H9 (cell line): Measurements from ENCODE around the gene C10orf143. TPM values are rescaled to one million over a fixed set of nuclear protein-coding genes. Genes with fewer than 3 reads are reported as not detected.

ENCODE experiments used
- DNase-seq: peaks from one replicate; pipeline ENCODE4 v3.0.0-alpha.2; 2017
- H2AFZ ChIP-seq: one replicate; pipeline ENCODE4 v1.6.1; 2013; ENCODE audit warnings: mild to moderate bottlenecking, low read length, control low read depth, moderate library complexity
- H2AK5ac ChIP-seq: 2 replicates; pipeline ENCODE4 v1.6.1; 2013; ENCODE audit warnings: low read length, control low read depth, mixed read lengths; ENCODE audit not compliant: insufficient read length
- H2BK120ac ChIP-seq: one replicate; pipeline ENCODE4 v1.6.1; 2013; ENCODE audit warnings: low read depth, mild to moderate bottlenecking, low read length, control low read depth, inconsistent platforms; ENCODE audit not compliant: poor library complexity, severe bottlenecking
- H2BK12ac ChIP-seq: 2 replicates; pipeline ENCODE4 v1.6.1; 2013; ENCODE audit warnings: low read length, control low read depth, mixed read lengths, low read depth; ENCODE audit not compliant: insufficient read length
- H2BK15ac ChIP-seq: 2 replicates; pipeline ENCODE4 v1.6.1; 2013; ENCODE audit warnings: low read depth, low read length, control low read depth
- H2BK20ac ChIP-seq: one replicate; pipeline ENCODE4 v1.6.1; 2013; ENCODE audit warnings: low read depth, mild to moderate bottlenecking, low read length, control low read depth, inconsistent platforms; ENCODE audit not compliant: poor library complexity, severe bottlenecking
- H2BK5ac ChIP-seq: 2 replicates; pipeline ENCODE4 v1.6.1; 2013; ENCODE audit warnings: low read length, control low read depth, mixed read lengths; ENCODE audit not compliant: insufficient read length
- H3K14ac ChIP-seq: 2 replicates; pipeline ENCODE4 v1.6.1; 2013; ENCODE audit warnings: low read length, control low read depth; ENCODE audit not compliant: insufficient read depth
- H3K18ac ChIP-seq: 2 replicates; pipeline ENCODE4 v1.6.1; 2013; ENCODE audit warnings: low read depth, mild to moderate bottlenecking, mixed read lengths, low read length, control low read depth; ENCODE audit not compliant: insufficient read length
- H3K23ac ChIP-seq: 2 replicates; pipeline ENCODE4 v1.6.1; 2013; ENCODE audit warnings: low read length, control low read depth, mixed read lengths, low read depth; ENCODE audit not compliant: insufficient read length
- H3K23me2 ChIP-seq: 2 replicates; pipeline ENCODE4 v1.6.1; 2013; ENCODE audit warnings: low read depth, mild to moderate bottlenecking, mixed read lengths, low read length, control low read depth; ENCODE audit not compliant: insufficient read length, poor library complexity, severe bottlenecking
- H3K27ac ChIP-seq: 2 replicates; pipeline ENCODE4 v1.5.1; 2013; ENCODE audit warnings: low read length, control low read depth, mixed read lengths, low read depth; ENCODE audit not compliant: insufficient read length
- H3K27me3 ChIP-seq: 2 replicates; pipeline ENCODE4 v1.6.1; 2013; ENCODE audit warnings: low read length, control low read depth, inconsistent platforms; ENCODE audit not compliant: insufficient read depth
- H3K4ac ChIP-seq: 2 replicates; pipeline ENCODE4 v1.6.1; 2013; ENCODE audit warnings: low read depth, mild to moderate bottlenecking, control low read depth, inconsistent platforms, low read length, moderate library complexity
- H3K4me1 ChIP-seq: 2 replicates; pipeline ENCODE4 v1.6.1; 2013; ENCODE audit warnings: low read length, control low read depth, inconsistent platforms; ENCODE audit not compliant: insufficient read depth
- H3K4me2 ChIP-seq: 2 replicates; pipeline ENCODE4 v1.6.1; 2013; ENCODE audit warnings: low read length, control low read depth, mixed read lengths; ENCODE audit not compliant: insufficient read length, insufficient read depth
- H3K56ac ChIP-seq: 2 replicates; pipeline ENCODE4 v1.6.1; 2013; ENCODE audit warnings: low read depth, mild to moderate bottlenecking, mixed read lengths, low read length, control low read depth; ENCODE audit not compliant: insufficient read length
- H3K79me1 ChIP-seq: 2 replicates; pipeline ENCODE4 v1.6.1; 2013; ENCODE audit warnings: low read depth, mild to moderate bottlenecking, moderate library complexity, low read length, control low read depth, inconsistent platforms; ENCODE audit not compliant: insufficient read depth, poor library complexity, severe bottlenecking
- H3K79me2 ChIP-seq: 2 replicates; pipeline ENCODE4 v1.6.1; 2013; ENCODE audit warnings: low read length, control low read depth, inconsistent platforms; ENCODE audit not compliant: insufficient read depth
- H3K9ac ChIP-seq: 2 replicates; pipeline ENCODE4 v1.6.1; 2013; ENCODE audit warnings: low read length, control low read depth, mixed read lengths; ENCODE audit not compliant: insufficient read length; ENCODE audit errors: extremely low read depth
- H3K9me3 ChIP-seq: one replicate; pipeline ENCODE4 v1.6.1; 2013; ENCODE audit warnings: low read depth, low read length, inconsistent platforms; ENCODE audit not compliant: control insufficient read depth
- H3T11ph ChIP-seq: one replicate; pipeline ENCODE4 v1.6.1; 2013; ENCODE audit warnings: mild to moderate bottlenecking, low read length, control low read depth, inconsistent platforms
- H4K20me1 ChIP-seq: one replicate; pipeline ENCODE4 v1.6.1; 2013; ENCODE audit not compliant: control insufficient read depth, insufficient read length, insufficient read depth
- H4K5ac ChIP-seq: 2 replicates; pipeline ENCODE4 v1.6.1; 2013; ENCODE audit warnings: low read depth, mild to moderate bottlenecking, mixed read lengths, low read length, control low read depth; ENCODE audit not compliant: insufficient read length
- H4K8ac ChIP-seq: replicated peaks from 2 replicates; pipeline ENCODE4 v1.6.1; 2013; ENCODE audit warnings: low read length, control low read depth, mixed read lengths, low read depth; ENCODE audit not compliant: insufficient read length
- H4K91ac ChIP-seq: 2 replicates; pipeline ENCODE4 v1.6.1; 2013; ENCODE audit warnings: low read depth, mild to moderate bottlenecking, moderate library complexity, mixed read lengths, low read length, control low read depth; ENCODE audit not compliant: insufficient read length
- H3K27ac Mint-ChIP-seq, 3 experiments: 2 replicates in 2 of 3; 3 replicates in 1 of 3; pipeline ENCODE4 v1.8.0; 2020 to 2021; ENCODE audit warnings: mixed read lengths in 3 of 3, mild to moderate bottlenecking in 1 of 3, moderate library complexity in 1 of 3
- H3K27me3 Mint-ChIP-seq: 2 replicates; pipeline ENCODE4 v1.8.0; 2021; ENCODE audit warnings: low read depth, mild to moderate bottlenecking, moderate library complexity, mixed read lengths
- H3K36me3 Mint-ChIP-seq, 3 experiments: 2 replicates in 2 of 3; 3 replicates in 1 of 3; pipeline ENCODE4 v1.8.0; 2020 to 2021; ENCODE audit warnings: low read depth in 3 of 3, mixed read lengths in 3 of 3; ENCODE audit not compliant: insufficient read depth in 1 of 3
- H3K4me1 Mint-ChIP-seq, 2 experiments: 2 replicates each; pipeline ENCODE4 v1.8.0; 2020; ENCODE audit warnings: mixed read lengths in 2 of 2
- H3K4me3 Mint-ChIP-seq, 2 experiments: 2 replicates in 1 of 2; 3 replicates in 1 of 2; pipeline ENCODE4 v1.8.0; 2020 to 2021; ENCODE audit warnings: mild to moderate bottlenecking in 2 of 2, mixed read lengths in 2 of 2, moderate library complexity in 1 of 2
- H3K9me3 Mint-ChIP-seq, 2 experiments: 2 replicates in 1 of 2; 3 replicates in 1 of 2; pipeline ENCODE4 v1.8.0; 2020; ENCODE audit warnings: mild to moderate bottlenecking in 2 of 2, mixed read lengths in 2 of 2, moderate library complexity in 1 of 2
- WGBS: extraction: QIAGEN DNeasy Blood & Tissue Kit; methylation state at CpG from one replicate; pipeline ENCODE4 v1.1.7; 2013; ENCODE audit warnings: missing lambda C conversion rate, low lambda C conversion rate, mixed read lengths; ENCODE audit not compliant: insufficient read length; ENCODE audit errors: extremely low coverage; 5-methylcytosine and 5-hydroxymethylcytosine counted together
- total RNA-seq: library from RNA; stranded (reverse); gene quantifications from 2 replicates; pipeline ENCODE4 v1.2.1, GENCODE V29; 2021
- TF ChIP-seq, protein P1 (sequence below): fragments of 200-600 bp; sonication (generic); conservative IDR thresholded peaks from 3 replicates; pipeline ENCODE4 v1.8.0; 2021; ENCODE audit warnings: antibody characterized with exemption, mild to moderate bottlenecking

Gene C10orf143
- total RNA-seq, 1 experiment from 2014 or later: 0.94 TPM

DNA sequence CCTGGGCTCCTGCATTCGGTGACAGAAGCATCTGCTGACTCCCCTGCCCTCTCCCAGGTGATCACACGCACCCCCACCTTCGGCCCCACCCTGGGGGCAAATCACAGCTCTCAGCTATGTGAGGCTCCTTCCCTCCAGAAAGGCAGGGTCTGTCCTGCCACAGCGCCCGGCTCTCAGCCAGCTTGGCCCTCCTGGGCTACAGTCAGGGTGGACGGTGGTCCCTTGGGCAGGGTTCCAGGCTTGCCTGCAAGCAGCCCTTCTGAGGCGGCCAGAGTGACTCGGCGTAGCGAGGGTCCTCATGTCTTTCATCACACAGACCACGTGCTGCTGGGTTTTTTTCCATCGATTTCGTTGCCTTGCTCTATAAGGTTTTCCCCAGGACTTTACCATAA is 93.0 kb downstream of the C10orf143 start:
- H4K5ac ChIP-seq: no peak overlapping the region
- no peak overlapping the region for H3K27ac ChIP-seq
- H4K8ac ChIP-seq: no peak overlapping the region
- Mint-ChIP-seq H3K27me3 (peaks cover 7% of the 10 kb centered on the region), H3K9me3 (no peaks in the 10 kb centered on the region), H3K4me1 (peaks cover 0 to 2% of the 10 kb centered on the region in 2 experiments; a peak in 1 of 4 replicates), H3K36me3 (no peaks in the 10 kb centered on the region), H3K4me3 (no peak overlapping the region), H3K27ac (no peak overlapping the region)
- TF ChIP-seq, protein P1, sequence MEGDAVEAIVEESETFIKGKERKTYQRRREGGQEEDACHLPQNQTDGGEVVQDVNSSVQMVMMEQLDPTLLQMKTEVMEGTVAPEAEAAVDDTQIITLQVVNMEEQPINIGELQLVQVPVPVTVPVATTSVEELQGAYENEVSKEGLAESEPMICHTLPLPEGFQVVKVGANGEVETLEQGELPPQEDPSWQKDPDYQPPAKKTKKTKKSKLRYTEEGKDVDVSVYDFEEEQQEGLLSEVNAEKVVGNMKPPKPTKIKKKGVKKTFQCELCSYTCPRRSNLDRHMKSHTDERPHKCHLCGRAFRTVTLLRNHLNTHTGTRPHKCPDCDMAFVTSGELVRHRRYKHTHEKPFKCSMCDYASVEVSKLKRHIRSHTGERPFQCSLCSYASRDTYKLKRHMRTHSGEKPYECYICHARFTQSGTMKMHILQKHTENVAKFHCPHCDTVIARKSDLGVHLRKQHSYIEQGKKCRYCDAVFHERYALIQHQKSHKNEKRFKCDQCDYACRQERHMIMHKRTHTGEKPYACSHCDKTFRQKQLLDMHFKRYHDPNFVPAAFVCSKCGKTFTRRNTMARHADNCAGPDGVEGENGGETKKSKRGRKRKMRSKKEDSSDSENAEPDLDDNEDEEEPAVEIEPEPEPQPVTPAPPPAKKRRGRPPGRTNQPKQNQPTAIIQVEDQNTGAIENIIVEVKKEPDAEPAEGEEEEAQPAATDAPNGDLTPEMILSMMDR: no peak
- H3K4ac ChIP-seq: no peak overlapping the region
- H3K14ac ChIP-seq: no peak overlapping the region
- H3K4me1 ChIP-seq: no peaks in the 10 kb centered on the region
- H4K20me1 ChIP-seq: no peaks in the 10 kb centered on the region
- no peak overlapping the region for H2BK120ac ChIP-seq
- H3K23ac ChIP-seq: no peak overlapping the region
- H3K79me1 ChIP-seq: no peaks in the 10 kb centered on the region
- no peaks in the 10 kb centered on the region for H3K23me2 ChIP-seq
- H3T11ph ChIP-seq: no peak overlapping the region
- no peak overlapping the region for H2BK5ac ChIP-seq
- no peaks in the 10 kb centered on the region for H3K27me3 ChIP-seq
- H3K9me3 ChIP-seq: no peaks in the 10 kb centered on the region
- no peak overlapping the region for H2AK5ac ChIP-seq
- no peak overlapping the region for H3K56ac ChIP-seq
- no peak overlapping the region for H3K18ac ChIP-seq
- H3K79me2 ChIP-seq: no peaks in the 10 kb centered on the region
- H3K4me2 ChIP-seq: no peak overlapping the region
- H2BK15ac ChIP-seq: no peak overlapping the region
- H2BK12ac ChIP-seq: no peak overlapping the region
- no peak overlapping the region for H3K9ac ChIP-seq
- DNase-seq: no peak
- no peak overlapping the region for H4K91ac ChIP-seq
- WGBS: no CpG with 5 or more reads among the region's 13 CpGs
- H2AFZ ChIP-seq: no peak overlapping the region
- H2BK20ac ChIP-seq: no peak overlapping the region
